GM10266 (cell line): ENCODE measurements around the gene INPP4B.
"Not testable (repeated sequence)": the region's sequence is repeated elsewhere in the genome, so short reads cannot be mapped to it uniquely, and the experiment has no call there.

ENCODE experiments used
- DNase-seq: peaks from one replicate; pipeline ENCODE4 v3.0.0; 2012; ENCODE audit errors: extremely low spot score
- CTCF ChIP-seq: IDR thresholded peaks from 2 replicates; pipeline ENCODE4 v1.5.1; 2012; ENCODE audit warnings: mild to moderate bottlenecking, low read depth; ENCODE audit not compliant: control insufficient read depth, insufficient read depth; ENCODE audit errors: missing control alignments

The INPP4B gene

GRCh38 chr4:142813388-142813787 lies 32.7 kb downstream of the INPP4B start:
- no peak for DNase-seq
- no peak for TF ChIP-seq CTCF

GRCh38 chr4:142812091-142812490 lies 34.0 kb downstream of the INPP4B start:
- no peak for DNase-seq
- TF ChIP-seq CTCF, result no peak

GRCh38 chr4:142811034-142811433 lies 35.1 kb downstream of the INPP4B start:
- no peak for DNase-seq
- no peak for TF ChIP-seq CTCF

GRCh38 chr4:142809559-142809958 lies 36.5 kb downstream of the INPP4B start:
- no peak for DNase-seq
- no peak for TF ChIP-seq CTCF

- DNase-seq, result not testable (repeated sequence)
Measured at GRCh38 chr4:142803879-142804278, 42.2 kb downstream of the INPP4B start.

- DNase-seq, result no peak
- no peak for TF ChIP-seq CTCF
Measured at GRCh38 chr4:142801966-142802365, 44.1 kb downstream of the INPP4B start.

- TF ChIP-seq CTCF, result no peak
- no peak for DNase-seq
Measured at GRCh38 chr4:142781114-142781513, 65.0 kb downstream of the INPP4B start.

GRCh38 chr4:142778900-142779299 lies 67.2 kb downstream of the INPP4B start:
- TF ChIP-seq CTCF, result no peak
- DNase-seq, result no peak
